WERI-Rb-1 (cell line): ENCODE measurements around the gene SLAIN2.

Source experiments
- DNase-seq: peaks from one replicate; pipeline ENCODE4 v3.0.0-alpha.2; 2020
- H3K27ac ChIP-seq: fragments of 250-450 bp; sonication (Bioruptor Pico); 2 replicates; pipeline ENCODE4 v1.5.1; 2020; ENCODE audit warnings: mild to moderate bottlenecking, moderate library complexity
- H3K27me3 ChIP-seq: fragments of 250-450 bp; sonication (Bioruptor Pico); 2 replicates; pipeline ENCODE4 v1.5.1; 2021; ENCODE audit warnings: mild to moderate bottlenecking, low read depth, moderate library complexity; ENCODE audit not compliant: insufficient read depth, severe bottlenecking
- H3K36me3 ChIP-seq: fragments of 250-450 bp; sonication (Bioruptor Pico); 2 replicates; pipeline ENCODE4 v1.5.1; 2020; ENCODE audit warnings: mild to moderate bottlenecking, moderate library complexity
- H3K4me3 ChIP-seq: 2 replicates; pipeline ENCODE4 v1.5.1; 2011; ENCODE audit warnings: low read depth, mild to moderate bottlenecking, control low read depth, low read length
- H3K9me3 ChIP-seq: fragments of 250-450 bp; sonication (Bioruptor Pico); 2 replicates; pipeline ENCODE4 v1.5.1; 2021; ENCODE audit warnings: mild to moderate bottlenecking, moderate library complexity; ENCODE audit not compliant: severe bottlenecking
- TF ChIP-seq, protein P1 (sequence below): IDR thresholded peaks from 2 replicates; pipeline ENCODE4 v1.5.1; 2011; ENCODE audit warnings: low read depth, mild to moderate bottlenecking, control low read depth, inconsistent platforms, low read length

Gene SLAIN2

DNA sequence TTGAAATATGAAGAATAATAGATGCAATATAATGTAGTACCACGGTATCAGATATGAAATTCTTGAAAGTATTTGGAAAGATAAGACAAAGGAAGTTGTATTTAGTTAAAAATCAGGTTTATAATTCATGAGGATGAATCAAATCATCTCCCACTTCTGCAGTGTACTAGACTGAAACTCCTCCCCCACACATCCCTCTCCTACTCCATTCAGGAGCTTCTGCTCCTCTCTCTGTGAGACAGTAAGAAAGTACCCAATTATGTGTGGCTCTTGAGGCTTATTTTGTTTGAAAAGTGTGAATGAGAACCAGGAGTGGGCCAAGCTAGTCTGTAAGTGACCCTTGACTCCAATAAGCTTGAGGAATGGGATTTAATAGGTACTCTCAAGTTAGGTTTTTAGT is 9.5 kb downstream of the SLAIN2 start:
- Histone ChIP-seq H3K4me3 (no peak overlapping the region), H3K9me3 (no peaks in the 10 kb centered on the region), H3K27me3 (no peaks in the 10 kb centered on the region), H3K36me3 (no peaks in the 10 kb centered on the region), H3K27ac (no peak overlapping the region)
- TF ChIP-seq, protein P1, sequence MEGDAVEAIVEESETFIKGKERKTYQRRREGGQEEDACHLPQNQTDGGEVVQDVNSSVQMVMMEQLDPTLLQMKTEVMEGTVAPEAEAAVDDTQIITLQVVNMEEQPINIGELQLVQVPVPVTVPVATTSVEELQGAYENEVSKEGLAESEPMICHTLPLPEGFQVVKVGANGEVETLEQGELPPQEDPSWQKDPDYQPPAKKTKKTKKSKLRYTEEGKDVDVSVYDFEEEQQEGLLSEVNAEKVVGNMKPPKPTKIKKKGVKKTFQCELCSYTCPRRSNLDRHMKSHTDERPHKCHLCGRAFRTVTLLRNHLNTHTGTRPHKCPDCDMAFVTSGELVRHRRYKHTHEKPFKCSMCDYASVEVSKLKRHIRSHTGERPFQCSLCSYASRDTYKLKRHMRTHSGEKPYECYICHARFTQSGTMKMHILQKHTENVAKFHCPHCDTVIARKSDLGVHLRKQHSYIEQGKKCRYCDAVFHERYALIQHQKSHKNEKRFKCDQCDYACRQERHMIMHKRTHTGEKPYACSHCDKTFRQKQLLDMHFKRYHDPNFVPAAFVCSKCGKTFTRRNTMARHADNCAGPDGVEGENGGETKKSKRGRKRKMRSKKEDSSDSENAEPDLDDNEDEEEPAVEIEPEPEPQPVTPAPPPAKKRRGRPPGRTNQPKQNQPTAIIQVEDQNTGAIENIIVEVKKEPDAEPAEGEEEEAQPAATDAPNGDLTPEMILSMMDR: no peak
- DNase-seq: no peak

DNA sequence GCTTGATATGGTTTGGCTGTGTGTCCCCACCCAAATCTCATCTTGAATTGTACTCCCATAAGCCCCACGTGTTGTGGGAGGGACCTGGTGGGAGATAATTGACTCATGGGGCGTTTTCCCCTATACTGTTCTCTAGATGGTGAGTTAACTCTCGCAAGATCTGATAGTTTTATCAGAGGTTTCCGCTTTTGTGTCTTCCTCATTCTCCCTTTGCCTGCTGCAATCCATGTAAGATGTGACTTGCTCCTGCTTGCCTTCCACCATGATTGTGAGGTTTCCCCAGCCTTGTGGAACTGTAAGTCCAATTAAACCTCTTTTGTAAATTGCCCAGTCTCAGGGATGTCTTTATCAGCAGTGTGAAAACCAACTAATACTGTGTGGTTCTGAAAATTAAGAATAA is 11.5 kb downstream of the SLAIN2 start:
- H3K9me3 ChIP-seq: no peaks in the 10 kb centered on the region
- no peaks in the 10 kb centered on the region for H3K36me3 ChIP-seq
- H3K27ac ChIP-seq: no peak overlapping the region
- DNase-seq: no peak
- no peaks in the 10 kb centered on the region for H3K27me3 ChIP-seq
- TF ChIP-seq, protein P1: no peak
- H3K4me3 ChIP-seq: no peak overlapping the region

- TF ChIP-seq, protein P1: no peak
- Histone ChIP-seq H3K4me3 (no peak overlapping the region), H3K36me3 (no peaks in the 10 kb centered on the region; the same call in 1 of the 2 replicates), H3K27ac (no peak overlapping the region), H3K27me3 (no peaks in the 10 kb centered on the region), H3K9me3 (no peaks in the 10 kb centered on the region)
- no peak for DNase-seq
These were observed 15.0 kb downstream of the SLAIN2 start for GRCh38 chr4:48356355-48356754.

- Histone ChIP-seq H3K9me3 (no peaks in the 10 kb centered on the region), H3K36me3 (no peaks in the 10 kb centered on the region; the same call in 1 of the 2 replicates), H3K27ac (no peak overlapping the region), H3K27me3 (no peaks in the 10 kb centered on the region), H3K4me3 (no peak overlapping the region)
- TF ChIP-seq, protein P1: no peak
- no peak for DNase-seq
These were observed 19.1 kb downstream of the SLAIN2 start for GRCh38 chr4:48360285-48361011.

DNA sequence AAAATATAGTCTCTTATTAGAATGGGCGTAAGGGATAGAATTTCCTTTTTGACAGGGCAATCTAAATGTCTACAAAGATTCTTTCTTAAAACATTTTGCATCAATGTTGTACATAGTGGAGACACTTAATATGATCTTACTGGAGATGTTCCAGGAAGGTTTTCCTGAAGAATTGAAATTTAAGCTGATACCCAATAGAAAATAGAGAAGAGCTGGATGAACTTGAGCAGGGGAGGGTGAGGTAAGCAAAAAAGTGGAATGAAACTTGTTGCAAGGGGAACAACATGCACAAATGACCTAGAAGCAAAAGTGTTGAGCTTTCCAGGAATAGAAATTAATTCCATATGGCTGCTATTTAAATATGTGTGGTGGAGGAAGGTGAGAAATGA is 19.7 kb downstream of the SLAIN2 start:
- H3K36me3 ChIP-seq: no peaks in the 10 kb centered on the region; the same call in 1 of the 2 replicates
- H3K27ac ChIP-seq: no peak overlapping the region
- H3K9me3 ChIP-seq: no peaks in the 10 kb centered on the region
- no peak for DNase-seq
- H3K4me3 ChIP-seq: no peak overlapping the region
- no peaks in the 10 kb centered on the region for H3K27me3 ChIP-seq
- TF ChIP-seq, protein P1: no peak

DNA sequence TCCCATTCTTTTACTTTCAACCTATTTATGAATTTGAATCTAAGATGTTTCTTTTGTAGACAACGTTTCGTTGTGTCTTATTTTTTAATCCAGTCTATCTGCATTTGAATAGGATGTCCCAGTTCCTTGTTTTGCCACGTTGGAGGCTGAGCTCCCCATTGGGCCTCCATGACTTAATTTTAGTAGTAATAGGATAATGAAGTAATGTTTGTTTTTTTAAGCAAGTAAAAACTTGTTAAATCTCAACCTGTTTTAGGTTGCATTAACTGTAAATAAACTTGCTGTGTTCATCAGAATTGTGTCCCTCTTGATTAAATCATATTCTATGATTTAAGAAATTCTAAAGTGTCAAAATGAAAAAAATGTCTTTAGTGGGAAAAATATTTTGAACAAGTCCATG is 25.3 kb downstream of the SLAIN2 start:
- Histone ChIP-seq H3K27ac (no peak overlapping the region), H3K4me3 (no peak overlapping the region), H3K27me3 (no peaks in the 10 kb centered on the region), H3K9me3 (no peaks in the 10 kb centered on the region), H3K36me3 (peaks cover 6% of the 10 kb centered on the region; the same call in 1 of the 2 replicates)
- no peak for DNase-seq
- TF ChIP-seq, protein P1: no peak
